Peyer's patch (tissue), 4 donors: ENCODE data around the gene METRNL. TPM values are rescaled to one million over a fixed set of nuclear protein-coding genes. Genes with fewer than 3 reads are reported as not detected.

ENCODE experiments used
- total RNA-seq, 4 donors: library from RNA; depleted of rRNA; stranded (reverse); fragments of >200 nt; gene quantifications; one replicate each; pipeline ENCODE4 v1.1.0, GENCODE V29; 2016

Gene METRNL
- total RNA-seq, 4 donors from 2014 or later, result 73.4 to 170 (median 117) TPM

Other genes with a start within 250 kb of the METRNL start
- gene ZNF750, start 239.6 kb upstream of the METRNL start, total RNA-seq, result not detected